ENCODE data around the gene CHFR.
A peak's percentile ranks its signal among the peaks of the same experiment; 100 is the strongest.
"Not testable (repeated sequence)": the region's sequence is repeated elsewhere in the genome, so short reads cannot be mapped to it uniquely, and the experiment has no call there.

Gene CHFR

GRCh38 chr12:132887513-132888351 is at the start of gene CHFR:
CHFR (minus strand) TSS chr12:132887605; CDS start chr12:132887328, 277 bp downstream.
- DNase-seq (ENCODE audit: low read depth), result peak; percentile 96

GRCh38 chr12:132936921-132937320 is 49.5 kb upstream of the CHFR start:
- DNase-seq (ENCODE audit: low read depth), result not testable (repeated sequence)

GRCh38 chr12:132936163-132936562 is 48.8 kb upstream of the CHFR start:
- DNase-seq (ENCODE audit: low read depth), result no peak

GRCh38 chr12:132926415-132926833 is 39.0 kb upstream of the CHFR start:
- no peak for DNase-seq (ENCODE audit: low read depth)

- no peak for DNase-seq (ENCODE audit: low read depth)
Measured at GRCh38 chr12:132925597-132926414, 38.4 kb upstream of the CHFR start.

GRCh38 chr12:132924356-132924755 is 37.0 kb upstream of the CHFR start:
- DNase-seq (ENCODE audit: low read depth), result no peak

- DNase-seq (ENCODE audit: low read depth), result no peak
Measured at GRCh38 chr12:132923356-132923909, 36.0 kb upstream of the CHFR start.

GRCh38 chr12:132922676-132923075 is 35.3 kb upstream of the CHFR start:
- DNase-seq (ENCODE audit: low read depth), result no peak

GRCh38 chr12:132921685-132922084 is 34.3 kb upstream of the CHFR start:
- no peak for DNase-seq (ENCODE audit: low read depth)

GRCh38 chr12:132918680-132919079 is 31.3 kb upstream of the CHFR start:
- no peak for DNase-seq (ENCODE audit: low read depth)

- DNase-seq (ENCODE audit: low read depth), result no peak
Measured at GRCh38 chr12:132909030-132909368, 21.6 kb upstream of the CHFR start.

GRCh38 chr12:132908145-132909029 is 21.0 kb upstream of the CHFR start:
- peak; percentile 95 for DNase-seq (ENCODE audit: low read depth)

GRCh38 chr12:132907789-132908144 is 20.4 kb upstream of the CHFR start:
- DNase-seq (ENCODE audit: low read depth), result not testable (repeated sequence)

GRCh38 chr12:132907216-132907615 is 19.8 kb upstream of the CHFR start:
- DNase-seq (ENCODE audit: low read depth), result no peak

- DNase-seq (ENCODE audit: low read depth), result no peak
Measured at GRCh38 chr12:132904718-132905328, 17.4 kb upstream of the CHFR start.

- no peak for DNase-seq (ENCODE audit: low read depth)
Measured at GRCh38 chr12:132899033-132899432, 11.6 kb upstream of the CHFR start.

GRCh38 chr12:132888852-132889251 is 1.4 kb upstream of the CHFR start:
- no peak for DNase-seq (ENCODE audit: low read depth)

- DNase-seq (ENCODE audit: low read depth), result no peak
Measured at GRCh38 chr12:132886529-132887477, 602 bp downstream of the CHFR start.

- DNase-seq (ENCODE audit: low read depth), result no peak
Measured at GRCh38 chr12:132881818-132882217, 5.6 kb downstream of the CHFR start.

- DNase-seq (ENCODE audit: low read depth), result not testable (repeated sequence)
Measured at GRCh38 chr12:132874620-132875019, 12.8 kb downstream of the CHFR start.

All from stromal cell of bone marrow (primary cell).